GM19324 (cell line): ENCODE data around the gene ZNF263.

Experiments
- ATAC-seq: cut with Tn5 transposase; IDR thresholded peaks from one replicate; pipeline ENCODE4 v1.9.1; 2021; ENCODE audit warnings: mild to moderate bottlenecking, moderate library complexity; ENCODE audit not compliant: unreplicated experiment, low FRiP score

ZNF263 gene

GRCh38 chr16:3282730-3283542, at the start of gene ZNF263:
Gene ZNF263, plus strand, starts transcription at chr16:3283491. Its CDS starts 328 bp downstream, at chr16:3283819.
- peak; percentile 84 for ATAC-seq

GRCh38 chr16:3234543-3234856, 48.8 kb upstream of the ZNF263 start:
- no peak for ATAC-seq

- peak; percentile 91 for ATAC-seq
Observed at GRCh38 chr16:3234857-3235561, 48.3 kb upstream of the ZNF263 start, which contains the start of gene ZNF200. Gene ZNF200, minus strand, starts transcription at chr16:3235158. Its CDS starts 1,403 bp downstream, at chr16:3233755.

DNA sequence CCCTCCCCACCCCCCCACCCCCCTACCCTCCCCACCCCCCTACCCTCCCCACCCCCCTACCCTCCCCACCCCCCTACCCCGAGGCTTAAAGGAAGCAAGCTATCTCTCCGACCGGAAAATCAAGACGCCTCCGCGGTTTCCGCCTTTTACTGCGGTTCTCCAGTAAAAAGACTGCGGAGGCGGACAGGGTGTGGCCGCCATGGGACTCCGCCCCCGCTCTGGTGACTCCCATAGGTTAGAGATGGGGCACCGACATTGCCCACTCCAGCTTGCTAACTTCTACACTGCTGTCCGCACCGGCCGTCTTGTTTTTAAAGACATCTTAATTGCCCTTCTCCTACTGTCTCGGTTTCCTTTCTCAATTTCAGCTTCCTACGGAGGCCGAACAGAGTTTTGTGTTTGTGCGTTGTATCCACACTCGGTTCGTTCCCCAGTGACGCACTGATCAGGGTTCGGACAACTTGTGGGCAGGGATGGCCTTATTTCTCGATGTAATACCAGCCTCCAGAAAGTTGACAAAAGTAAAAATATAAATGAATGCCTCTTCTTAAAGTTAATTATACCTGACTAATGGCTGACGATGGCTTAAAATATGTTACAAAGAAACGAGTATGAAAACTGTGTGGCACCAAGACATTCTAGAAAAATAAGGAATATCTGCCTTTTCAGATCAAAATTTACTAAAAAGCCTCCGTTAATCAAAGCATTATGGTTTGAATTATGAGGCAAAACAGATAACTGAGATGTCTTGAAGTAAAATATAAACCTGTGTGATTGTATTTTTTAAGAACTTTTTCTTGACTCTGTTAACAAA, 47.2 kb upstream of the ZNF263 start:
- ATAC-seq: no peak

DNA sequence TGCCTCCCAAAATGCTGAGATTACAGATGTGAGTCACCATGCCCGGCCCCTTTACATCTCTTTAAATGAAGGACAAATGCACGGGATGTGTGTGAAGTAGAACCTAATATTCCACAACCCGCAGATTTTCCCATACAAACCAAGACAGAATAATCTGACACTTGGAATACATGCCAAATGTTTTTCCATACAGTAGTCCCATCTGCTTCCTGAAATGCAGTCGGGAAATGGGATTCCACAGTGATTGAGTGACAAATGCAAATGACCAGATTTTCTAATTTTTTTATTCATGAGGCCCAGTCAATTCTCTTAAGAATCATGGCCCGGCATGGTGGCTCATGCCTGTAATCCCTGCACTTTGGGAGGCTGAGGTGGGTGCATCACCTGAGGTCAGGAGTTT, 41.5 kb upstream of the ZNF263 start:
- ATAC-seq: no peak

DNA sequence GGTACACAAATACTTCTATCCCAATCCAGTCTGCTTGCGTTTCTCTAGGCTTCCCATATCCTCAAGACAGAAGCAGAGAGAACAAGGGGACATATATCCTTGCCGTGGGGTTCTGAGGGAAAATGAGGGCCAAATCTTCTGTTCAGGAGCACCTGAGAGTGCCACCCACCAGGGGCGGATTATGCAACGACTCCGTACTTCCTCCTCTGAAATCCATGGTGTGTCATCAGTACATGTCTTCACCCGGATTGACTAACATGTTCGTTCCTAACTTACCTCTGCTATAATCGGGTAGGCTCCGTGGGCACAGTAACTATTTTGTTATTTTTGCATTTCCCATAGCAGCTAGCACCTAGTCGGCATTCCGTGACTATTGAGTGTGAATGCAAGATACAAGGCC, 40.6 kb upstream of the ZNF263 start:
- ATAC-seq: no peak

DNA sequence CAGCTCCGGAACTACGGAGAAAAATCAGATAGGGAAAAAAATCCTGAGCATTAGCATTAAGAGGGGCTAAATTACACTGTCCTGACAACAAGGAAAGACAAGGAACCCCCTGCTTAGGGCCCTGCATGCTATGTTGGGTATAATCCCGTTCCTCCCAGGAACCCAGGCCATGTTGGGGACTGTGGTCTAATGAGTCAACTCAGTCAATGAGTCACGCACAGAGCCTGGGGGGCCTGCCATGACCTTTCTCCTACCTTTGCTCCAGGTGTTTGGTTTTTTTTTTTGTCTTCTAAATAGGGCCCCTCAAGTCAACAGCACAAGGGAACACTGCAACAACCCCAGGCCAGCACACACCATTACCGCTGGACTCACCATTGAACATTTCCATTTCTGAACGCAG, 39.4 kb upstream of the ZNF263 start:
- no peak for ATAC-seq

GRCh38 chr16:3246002-3246401, 37.3 kb upstream of the ZNF263 start:
- no peak for ATAC-seq

GRCh38 chr16:3246876-3247275, 36.4 kb upstream of the ZNF263 start:
- no peak for ATAC-seq

DNA sequence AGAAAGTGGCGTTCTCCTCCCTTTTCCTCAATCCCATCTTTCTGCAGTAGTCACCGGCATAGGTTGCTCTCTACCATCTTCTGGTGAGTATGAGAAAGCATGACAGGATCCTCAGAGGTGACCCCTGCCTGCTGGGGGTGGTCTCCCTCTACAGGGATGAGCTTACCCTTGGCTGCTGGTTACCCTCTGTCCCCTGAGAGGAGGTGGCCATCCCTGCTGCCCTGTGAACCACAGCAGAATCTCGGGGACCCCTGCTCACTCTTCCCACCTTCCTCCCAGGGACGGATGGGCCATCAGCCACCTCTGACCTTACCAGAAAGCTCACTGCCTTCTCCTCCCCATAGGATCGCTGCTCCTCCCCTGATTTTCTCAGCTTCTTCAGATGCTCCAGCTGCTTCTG, 34.7 kb upstream of the ZNF263 start:
- no peak for ATAC-seq

DNA sequence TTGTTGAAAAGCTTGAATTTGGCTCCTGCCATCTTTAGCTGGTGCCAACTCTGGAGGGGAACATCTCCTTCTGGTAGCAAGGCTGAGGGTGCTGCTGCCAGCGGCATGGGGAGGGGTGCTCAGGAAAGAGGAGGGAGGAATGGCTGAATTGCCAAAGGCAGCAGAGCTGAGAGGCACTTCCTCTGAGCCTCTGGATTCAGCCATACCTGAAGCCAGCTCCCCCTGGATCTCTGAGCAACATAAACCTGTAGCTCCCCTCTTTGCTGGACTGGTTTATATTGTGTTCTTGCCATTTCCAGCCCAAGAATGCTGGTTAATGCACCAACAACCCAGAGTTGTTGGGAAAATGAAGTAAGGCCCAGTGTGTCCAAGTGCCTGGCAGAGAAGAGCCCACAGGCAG, 34.3 kb upstream of the ZNF263 start:
- no peak for ATAC-seq

DNA sequence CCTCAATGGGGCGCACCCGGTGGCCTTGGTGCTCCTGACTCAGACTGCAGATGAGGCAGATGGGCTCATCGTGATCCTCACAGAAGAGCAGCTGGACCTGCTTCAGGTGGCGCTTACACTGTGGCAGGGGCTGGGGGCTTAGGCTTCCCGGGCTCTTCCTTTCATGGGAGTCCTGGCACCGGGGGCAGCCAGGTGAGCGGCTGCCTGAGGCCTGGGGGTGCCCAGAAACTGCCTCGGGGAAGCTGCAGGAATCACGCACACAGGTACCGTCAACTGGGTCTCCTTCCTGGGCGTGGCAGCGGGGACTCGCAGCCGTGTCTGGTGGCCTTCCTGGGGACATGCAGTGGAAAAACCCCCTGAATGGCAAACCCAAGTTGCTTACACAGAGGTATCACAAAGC, 33.8 kb upstream of the ZNF263 start:
- no peak for ATAC-seq

- ATAC-seq: no peak
Observed at GRCh38 chr16:3252967-3253366, 30.3 kb upstream of the ZNF263 start.

GRCh38 chr16:3254309-3254708, 29.0 kb upstream of the ZNF263 start:
- no peak for ATAC-seq

GRCh38 chr16:3256146-3256865, 27.0 kb upstream of the ZNF263 start, which contains the start of gene MEFV:
Gene MEFV, minus strand, starts transcription at chr16:3256633. Its CDS starts 46 bp downstream, at chr16:3256587.
- ATAC-seq: no peak

- no peak for ATAC-seq
Observed at GRCh38 chr16:3256866-3257465, 26.3 kb upstream of the ZNF263 start.

DNA sequence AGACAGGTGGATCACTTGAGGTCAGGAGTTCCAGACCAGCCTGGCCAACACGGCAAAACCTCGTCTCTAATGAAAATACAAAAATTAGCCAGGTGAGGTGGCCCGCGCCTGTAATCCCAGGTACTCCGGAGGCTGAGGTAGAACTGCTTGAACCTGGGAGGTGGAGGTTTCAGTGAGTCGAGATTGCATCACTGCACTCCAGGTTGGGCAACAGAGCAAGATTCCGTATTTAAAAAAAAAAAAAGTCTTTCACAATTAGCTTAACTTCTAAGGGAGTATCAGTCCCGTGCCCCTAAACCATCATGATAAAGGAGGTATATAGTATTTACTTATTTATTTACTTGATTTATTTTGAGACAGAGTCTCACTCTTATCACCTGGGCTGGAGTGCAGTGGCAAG, 23.5 kb upstream of the ZNF263 start:
- no peak for ATAC-seq

DNA sequence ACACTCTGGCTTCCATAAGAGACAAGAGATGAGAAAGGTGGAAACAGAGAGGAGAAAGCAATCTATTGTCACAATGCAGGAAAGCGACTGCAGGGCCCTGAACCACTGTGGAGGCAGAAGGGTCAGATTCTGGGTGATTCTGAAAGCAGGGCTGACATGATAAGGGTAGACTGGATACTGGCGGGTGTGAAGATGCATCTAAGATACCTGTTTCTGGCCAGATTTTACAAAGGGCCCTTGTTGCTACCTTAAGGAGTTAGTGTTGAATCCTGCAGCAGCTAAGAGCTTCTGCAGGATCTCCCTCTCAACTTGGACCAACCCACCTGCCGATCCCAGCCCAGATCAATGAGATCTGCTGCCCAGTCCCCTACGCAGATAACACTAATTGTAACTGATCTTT, 20.8 kb upstream of the ZNF263 start:
- no peak for ATAC-seq

GRCh38 chr16:3264137-3265036, 18.9 kb upstream of the ZNF263 start:
- ATAC-seq: peak; percentile 94
